ENCODE results near the gene WDPCP. TPM values are rescaled to one million over a fixed set of nuclear protein-coding genes. Genes with fewer than 3 reads are reported as not detected.

WDPCP gene
- total and polyA plus RNA-seq, 2 of the 8 experiments (the other 6 are each of a cell fraction or from before 2014, with no cell fraction given) = 9.3 to 25.8 TPM

- TF ChIP-seq RXRA (IDR thresholded peaks at IDR 0.05; ENCODE audit: insufficient read depth, low read depth, low read length) (no peak), CHD1 (IDR thresholded peaks at IDR 0.05; ENCODE audit: low read depth, low read length) (no peak)
- TF ChIP-seq, protein P1, sequence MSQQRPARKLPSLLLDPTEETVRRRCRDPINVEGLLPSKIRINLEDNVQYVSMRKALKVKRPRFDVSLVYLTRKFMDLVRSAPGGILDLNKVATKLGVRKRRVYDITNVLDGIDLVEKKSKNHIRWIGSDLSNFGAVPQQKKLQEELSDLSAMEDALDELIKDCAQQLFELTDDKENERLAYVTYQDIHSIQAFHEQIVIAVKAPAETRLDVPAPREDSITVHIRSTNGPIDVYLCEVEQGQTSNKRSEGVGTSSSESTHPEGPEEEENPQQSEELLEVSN (IDR thresholded peaks at IDR 0.05) = no peak
Measured at GRCh38 chr2:63494968-63495367, 93.3 kb downstream of the WDPCP start (continued).
